ENCODE data around the gene TSR3.

Gene TSR3

GRCh38 chr16:1306334-1306733 is 45.3 kb downstream of the TSR3 start:
- no peak for DNase-seq

GRCh38 chr16:1305823-1306222 is 45.9 kb downstream of the TSR3 start:
- DNase-seq, result no peak

GRCh38 chr16:1301562-1301961 is 50.1 kb downstream of the TSR3 start:
- DNase-seq, result no peak

- DNase-seq, result no peak
These were observed 50.8 kb downstream of the TSR3 start for GRCh38 chr16:1300664-1301476.

GRCh38 chr16:1299868-1300203 is 51.8 kb downstream of the TSR3 start:
- DNase-seq, result no peak
